MM.1S (cell line): ENCODE results near the gene PPP1R9A.

Source experiments
- DNase-seq: peaks from one replicate; pipeline ENCODE4 v3.0.0-alpha.2; 2015
- H2AFZ ChIP-seq: fragments of 300-600 bp; sonication (generic); 2 replicates; pipeline ENCODE4 v1.6.0; 2016; ENCODE audit warnings: antibody characterized with exemption, low read length
- H3F3A ChIP-seq: fragments of 300-600 bp; sonication (generic); 2 replicates; pipeline ENCODE4 v1.6.1; 2016; ENCODE audit warnings: mild to moderate bottlenecking, antibody characterized with exemption, low read length, moderate library complexity, mixed read lengths; ENCODE audit not compliant: insufficient read depth
- H3K27ac ChIP-seq: fragments of 300-600 bp; sonication (generic); 2 replicates; pipeline ENCODE4 v1.5.1; 2016; ENCODE audit warnings: mild to moderate bottlenecking, low read length
- H3K27me3 ChIP-seq: fragments of 300-600 bp; sonication (generic); replicated peaks from 2 replicates; pipeline ENCODE4 v1.6.0; 2016; ENCODE audit warnings: low read length; ENCODE audit not compliant: insufficient read depth
- H3K36me3 ChIP-seq: fragments of 300-600 bp; sonication (generic); replicated peaks from 2 replicates; pipeline ENCODE4 v1.6.1; 2016; ENCODE audit warnings: mild to moderate bottlenecking, low read length, mixed read lengths; ENCODE audit not compliant: insufficient read depth
- H3K4me1 ChIP-seq: fragments of 300-600 bp; sonication (generic); 2 replicates; pipeline ENCODE4 v1.6.1; 2016; ENCODE audit warnings: low read length, mixed read lengths
- H3K4me2 ChIP-seq: fragments of 300-600 bp; sonication (generic); 2 replicates; pipeline ENCODE4 v1.6.0; 2016; ENCODE audit warnings: low read depth, low read length
- H3K4me3 ChIP-seq: fragments of 300-600 bp; sonication (generic); 2 replicates; pipeline ENCODE4 v1.5.1; 2016; ENCODE audit warnings: low read length, mixed read lengths
- H3K79me2 ChIP-seq: fragments of 300-600 bp; sonication (generic); 2 replicates; pipeline ENCODE4 v1.6.1; 2016; ENCODE audit warnings: mixed run types, low read length, mixed read lengths
- H3K9ac ChIP-seq: fragments of 300-600 bp; sonication (generic); 2 replicates; pipeline ENCODE4 v1.6.1; 2016; ENCODE audit warnings: low read length, mixed read lengths
- H3K9me2 ChIP-seq: fragments of 300-600 bp; sonication (generic); replicated peaks from 2 replicates; pipeline ENCODE4 v1.6.1; 2016; ENCODE audit warnings: mild to moderate bottlenecking, low read length, mixed read lengths; ENCODE audit not compliant: insufficient read depth
- H3K9me3 ChIP-seq: fragments of 300-600 bp; sonication (generic); replicated peaks from 2 replicates; pipeline ENCODE4 v1.6.1; 2016; ENCODE audit warnings: mild to moderate bottlenecking, low read length, mixed read lengths; ENCODE audit not compliant: insufficient read depth
- H4K20me1 ChIP-seq: fragments of 300-600 bp; sonication (generic); 2 replicates; pipeline ENCODE4 v1.6.1; 2016; ENCODE audit warnings: mild to moderate bottlenecking, low read length, moderate library complexity, mixed read lengths; ENCODE audit not compliant: insufficient read depth
- EZH2 ChIP-seq: fragments of 300-600 bp; sonication (generic); optimal IDR thresholded peaks from 2 replicates; pipeline ENCODE3; 2017; ENCODE audit warnings: low read depth, mild to moderate bottlenecking, antibody characterized with exemption, low read length, mixed read lengths
- EZH2phosphoT487 ChIP-seq: fragments of 300-600 bp; sonication (generic); IDR thresholded peaks from 2 replicates; pipeline ENCODE4 v1.6.1; 2018; ENCODE audit warnings: antibody characterized with exemption, low read length
- TF ChIP-seq, protein P1 (sequence below): fragments of 300-600 bp; sonication (generic); IDR thresholded peaks from 2 replicates; pipeline ENCODE4 v1.5.1; 2016; ENCODE audit warnings: antibody characterized with exemption, low read length, mixed read lengths

Gene PPP1R9A

GRCh38 chr7:95317966-95318365 lies 410.6 kb downstream of the PPP1R9A start:
- no peaks in the 10 kb centered on the region for H3K27me3 ChIP-seq
- H3K36me3 ChIP-seq, result no peaks in the 10 kb centered on the region
- H4K20me1 ChIP-seq, result no peaks in the 10 kb centered on the region
- H3K79me2 ChIP-seq, result no peaks in the 10 kb centered on the region
- H3K9ac ChIP-seq, result no peak overlapping the region
- no peak overlapping the region for H2AFZ ChIP-seq
- no peaks in the 10 kb centered on the region for H3K9me3 ChIP-seq
- H3K9me2 ChIP-seq, result no peaks in the 10 kb centered on the region
- H3F3A ChIP-seq, result peaks cover 5% of the 10 kb centered on the region; the same call in 1 of the 2 replicates
- H3K4me1 ChIP-seq, result no peaks in the 10 kb centered on the region
- TF ChIP-seq, protein P1, sequence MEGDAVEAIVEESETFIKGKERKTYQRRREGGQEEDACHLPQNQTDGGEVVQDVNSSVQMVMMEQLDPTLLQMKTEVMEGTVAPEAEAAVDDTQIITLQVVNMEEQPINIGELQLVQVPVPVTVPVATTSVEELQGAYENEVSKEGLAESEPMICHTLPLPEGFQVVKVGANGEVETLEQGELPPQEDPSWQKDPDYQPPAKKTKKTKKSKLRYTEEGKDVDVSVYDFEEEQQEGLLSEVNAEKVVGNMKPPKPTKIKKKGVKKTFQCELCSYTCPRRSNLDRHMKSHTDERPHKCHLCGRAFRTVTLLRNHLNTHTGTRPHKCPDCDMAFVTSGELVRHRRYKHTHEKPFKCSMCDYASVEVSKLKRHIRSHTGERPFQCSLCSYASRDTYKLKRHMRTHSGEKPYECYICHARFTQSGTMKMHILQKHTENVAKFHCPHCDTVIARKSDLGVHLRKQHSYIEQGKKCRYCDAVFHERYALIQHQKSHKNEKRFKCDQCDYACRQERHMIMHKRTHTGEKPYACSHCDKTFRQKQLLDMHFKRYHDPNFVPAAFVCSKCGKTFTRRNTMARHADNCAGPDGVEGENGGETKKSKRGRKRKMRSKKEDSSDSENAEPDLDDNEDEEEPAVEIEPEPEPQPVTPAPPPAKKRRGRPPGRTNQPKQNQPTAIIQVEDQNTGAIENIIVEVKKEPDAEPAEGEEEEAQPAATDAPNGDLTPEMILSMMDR, result no peak
- TF ChIP-seq EZH2, result no peak
- no peak for TF ChIP-seq EZH2phosphoT487
- no peak overlapping the region for H3K4me2 ChIP-seq
- no peak overlapping the region for H3K27ac ChIP-seq
- H3K4me3 ChIP-seq, result no peak overlapping the region
- no peak for DNase-seq

DNA sequence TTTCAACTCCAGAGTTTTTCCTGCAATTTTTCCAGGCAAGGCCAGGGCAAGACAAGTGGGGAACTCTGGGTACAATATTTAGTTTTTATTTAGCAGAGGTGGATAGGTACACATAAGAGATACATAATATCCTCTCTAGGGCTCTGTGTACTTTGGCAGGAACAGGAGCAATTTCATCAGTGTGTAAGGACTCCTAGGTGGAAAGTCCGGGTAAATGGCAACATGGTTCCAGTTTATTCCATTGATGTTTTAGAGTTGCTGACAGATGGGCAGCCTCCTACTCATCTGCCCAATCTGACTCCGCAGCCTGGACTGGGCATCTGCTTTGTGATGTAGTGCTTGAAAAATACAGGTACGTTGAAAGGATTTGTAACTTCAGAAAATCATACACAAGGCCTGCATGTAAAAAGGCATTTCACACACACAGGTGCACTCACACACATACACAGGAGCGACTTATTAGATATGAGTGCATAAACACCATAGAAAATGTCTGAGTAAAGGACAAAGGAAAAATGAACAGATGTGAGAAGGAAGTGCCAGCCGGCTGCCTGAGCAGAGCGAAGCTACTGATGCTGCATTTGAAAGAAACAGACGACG lies 411.2 kb downstream of the PPP1R9A start:
- no peak for DNase-seq
- no peak for TF ChIP-seq EZH2phosphoT487
- no peak for TF ChIP-seq EZH2
- TF ChIP-seq, protein P1, result no peak
- Histone ChIP-seq H3K79me2 (no peaks in the 10 kb centered on the region), H3K4me1 (no peaks in the 10 kb centered on the region), H3K9me3 (no peaks in the 10 kb centered on the region), H3K9ac (no peak overlapping the region), H2AFZ (no peak overlapping the region), H3K27ac (no peak overlapping the region), H3K36me3 (no peaks in the 10 kb centered on the region), H3K4me2 (no peak overlapping the region), H3K4me3 (no peak overlapping the region), H3K27me3 (no peaks in the 10 kb centered on the region), H3K9me2 (no peaks in the 10 kb centered on the region), H3F3A (peaks cover 5% of the 10 kb centered on the region; the same call in 1 of the 2 replicates), H4K20me1 (no peaks in the 10 kb centered on the region)

DNA sequence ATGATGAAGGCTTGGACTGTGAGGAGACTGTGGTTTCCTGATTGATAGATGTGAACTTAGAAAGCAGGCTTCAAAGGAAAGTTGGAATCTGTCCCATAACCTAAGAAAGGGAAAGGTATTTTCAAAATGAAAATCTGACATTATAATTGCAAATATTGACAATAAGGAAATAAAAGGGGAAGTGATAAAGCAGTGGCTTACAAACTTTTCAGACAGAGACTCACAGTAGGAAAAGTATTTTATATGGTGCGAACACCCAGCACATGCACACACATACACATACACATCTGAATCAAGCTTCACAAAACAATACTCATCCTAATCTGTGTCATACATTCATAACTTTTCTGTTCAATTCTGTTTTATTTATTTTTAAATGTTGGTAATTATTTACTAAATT lies 412.2 kb downstream of the PPP1R9A start:
- Histone ChIP-seq H3K4me1 (peaks cover 7% of the 10 kb centered on the region), H3K27me3 (no peaks in the 10 kb centered on the region), H3K9me3 (no peaks in the 10 kb centered on the region), H4K20me1 (no peaks in the 10 kb centered on the region), H3K4me2 (no peak overlapping the region), H3F3A (peaks cover 5% of the 10 kb centered on the region; the same call in 1 of the 2 replicates), H3K9me2 (no peaks in the 10 kb centered on the region), H3K36me3 (no peaks in the 10 kb centered on the region), H3K9ac (no peak overlapping the region), H2AFZ (no peak overlapping the region), H3K27ac (no peak overlapping the region), H3K79me2 (no peaks in the 10 kb centered on the region), H3K4me3 (no peak overlapping the region)
- no peak for DNase-seq
- no peak for TF ChIP-seq EZH2
- TF ChIP-seq, protein P1, result no peak
- TF ChIP-seq EZH2phosphoT487, result no peak
